Measurements from ENCODE around the gene SNX8.

Gene SNX8

GRCh38 chr7:2204446-2204845 lies 109.8 kb downstream of the SNX8 start:
- no peak for DNase-seq (ENCODE audit: low read depth in 3 of 3)

GRCh38 chr7:2203766-2204300 lies 110.4 kb downstream of the SNX8 start:
- DNase-seq (ENCODE audit: low read depth in 3 of 3) = no peak

- DNase-seq (ENCODE audit: low read depth in 3 of 3) = no peak
These were observed 111.1 kb downstream of the SNX8 start for GRCh38 chr7:2202901-2203765.

- DNase-seq (ENCODE audit: low read depth in 3 of 3) = no peak
These were observed 111.9 kb downstream of the SNX8 start for GRCh38 chr7:2202361-2202761.

Measured in stimulated activated CD4-positive, alpha-beta T cell treated with anti-CD3 and anti-CD28 coated beads, TNF-alpha, amount 100 ng/mL, for 48 hours (primary cell).